ENCODE results near the gene SLC2A4RG.

The SLC2A4RG gene

DNA sequence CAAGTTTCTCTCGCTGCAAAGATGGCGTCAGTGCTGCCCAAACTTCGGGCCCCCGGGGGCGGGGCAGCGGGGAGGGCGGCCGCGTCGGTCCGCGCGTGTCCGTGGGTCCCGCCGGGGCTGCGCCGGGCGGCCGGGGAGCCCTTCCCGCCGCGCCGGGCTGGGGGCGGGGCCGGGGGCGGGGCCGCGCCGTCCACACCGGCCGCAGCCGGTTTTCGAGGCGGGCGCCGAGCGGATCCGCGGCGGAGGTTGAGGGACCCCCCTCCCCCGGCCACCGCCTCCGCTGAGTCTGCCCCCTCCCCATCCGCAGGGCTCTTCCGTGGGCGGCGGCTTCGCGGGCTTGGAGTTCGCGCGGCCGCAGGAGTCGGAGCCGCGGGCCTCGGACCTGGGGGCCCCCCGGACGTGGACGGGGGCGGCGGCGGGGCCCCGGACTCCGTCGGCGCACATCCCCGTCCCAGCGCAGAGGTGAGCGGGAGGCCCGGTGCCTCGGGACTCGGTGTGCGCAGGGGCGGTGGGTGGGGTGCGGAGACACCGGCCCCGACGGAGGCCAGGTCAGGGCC, 572 bp downstream of the SLC2A4RG start:
- ChIA-PET CTCF (interaction anchor here (0.7 to 1.7 kb wide), 5 partner anchors 16 to 234 kb away, joined by 3 to 16 read pairs (median 4); partner anchors contain the start of gene TPD52L2), POLR2A (interaction anchor here (1.2 to 2.3 kb wide), 4 partner anchors 33 to 125 kb away, joined by 4 to 14 read pairs (median 8); partner anchors contain the start of genes ARFRP1, GMEB2, TPD52L2 and ZGPAT)
- TF ChIP-seq CTCF (IDR thresholded peaks at IDR 0.05; ENCODE audit: insufficient read depth, low read length, missing control alignments), result no peak
- DNase-seq (ENCODE audit: low read depth, low spot score), result no peak
- peak overlapping the region; percentile 75 for H3K4me3 ChIP-seq (ENCODE audit: low read depth, low read length)

DNA sequence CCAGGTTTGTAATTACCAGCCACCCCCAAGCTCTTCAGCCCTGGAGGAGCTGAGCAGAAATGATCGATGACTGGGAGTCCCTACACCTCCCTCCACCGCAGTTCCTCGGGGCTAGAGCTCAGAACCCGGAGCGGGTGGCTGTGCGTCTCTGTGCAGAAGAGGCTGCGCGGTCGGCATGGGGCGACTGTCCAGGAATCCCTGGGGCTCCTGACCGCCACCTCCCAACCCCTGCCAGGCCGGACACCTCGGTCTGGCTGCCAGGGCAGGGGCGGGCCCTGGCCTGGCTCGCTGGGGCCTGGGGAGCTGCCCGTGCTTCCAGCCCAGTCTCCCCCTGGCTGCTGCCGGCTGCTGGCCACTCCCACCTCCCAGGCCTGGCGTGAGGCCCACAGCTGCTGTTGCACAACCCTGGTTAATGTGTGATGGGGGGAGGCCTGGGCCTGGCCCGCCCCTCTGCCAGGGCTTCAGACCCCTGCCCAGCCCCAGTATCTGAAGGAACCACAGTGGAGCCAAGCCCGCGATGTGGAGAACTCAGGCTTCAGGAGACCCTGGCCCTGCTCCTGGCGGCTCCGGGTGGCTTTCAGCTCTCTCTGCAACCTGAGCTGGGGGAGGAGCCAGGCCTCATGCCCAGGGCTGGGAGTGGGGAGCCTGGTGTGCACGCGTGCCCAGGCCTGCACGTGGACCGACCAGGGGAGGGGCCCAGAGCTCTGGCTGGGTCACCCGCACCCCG, 1.2 kb downstream of the SLC2A4RG start:
- peak; percentile 26 for DNase-seq (ENCODE audit: low read depth, low spot score)
- TF ChIP-seq CTCF (IDR thresholded peaks at IDR 0.05; ENCODE audit: insufficient read depth, low read length, missing control alignments), result peak; percentile 34
- ChIA-PET CTCF (interaction anchor here (0.7 to 1.7 kb wide), 8 partner anchors 9 to 233 kb away, joined by 3 to 16 read pairs (median 4); partner anchors contain the start of gene TPD52L2), POLR2A (interaction anchor here (0.6 to 2.3 kb wide), 7 partner anchors 33 to 322 kb away, joined by 3 to 14 read pairs (median 4); partner anchors contain the start of genes ARFRP1, GMEB2, RTEL1 and TCEA2)
- H3K4me3 ChIP-seq (ENCODE audit: low read depth, low read length), result peak overlapping the region; percentile 75

DNA sequence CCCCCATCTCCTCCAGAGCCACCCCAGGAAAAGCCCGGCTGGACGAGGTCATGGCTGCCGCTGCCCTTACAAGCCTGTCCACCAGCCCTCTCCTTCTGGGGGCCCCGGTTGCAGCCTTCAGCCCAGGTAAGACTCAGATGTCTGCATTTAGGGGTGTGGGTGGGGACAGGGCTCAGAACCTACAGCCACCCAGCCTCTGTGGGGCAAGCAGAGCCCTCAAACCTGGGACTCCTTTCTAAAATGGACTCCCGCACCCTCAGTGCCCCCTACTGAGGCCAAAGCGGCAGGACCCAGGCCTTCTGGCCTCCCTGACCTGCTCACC, 1.7 kb downstream of the SLC2A4RG start:
- ChIA-PET POLR2A (interaction anchor here (0.6 to 2.3 kb wide), 7 partner anchors 34 to 322 kb away, joined by 3 to 14 read pairs (median 4); partner anchors contain the start of genes ARFRP1, GMEB2, RTEL1 and TCEA2), CTCF (interaction anchor here (0.8 to 1.7 kb wide), 7 partner anchors 8 to 233 kb away, joined by 3 to 16 read pairs (median 4); partner anchors contain the start of gene TPD52L2)
- peak overlapping the region; percentile 75 for H3K4me3 ChIP-seq (ENCODE audit: low read depth, low read length)
- TF ChIP-seq CTCF (IDR thresholded peaks at IDR 0.05; ENCODE audit: insufficient read depth, low read length, missing control alignments), result no peak
- DNase-seq (ENCODE audit: low read depth, low spot score), result no peak

GRCh38 chr20:63741676-63742380, 2.3 kb downstream of the SLC2A4RG start:
- peak overlapping the region; percentile 75 for H3K4me3 ChIP-seq (ENCODE audit: low read depth, low read length)
- CTCF ChIA-PET, result interaction anchor here (0.6 to 1.7 kb wide), 8 partner anchors 8 to 232 kb away, joined by 3 to 16 read pairs (median 4); partner anchors contain the start of gene TPD52L2
- no peak for DNase-seq (ENCODE audit: low read depth, low spot score)
- POLR2A ChIA-PET, result interaction anchor here (1.0 to 2.3 kb wide), 5 partner anchors 34 to 215 kb away, joined by 3 to 14 read pairs (median 4); partner anchors contain the start of genes ARFRP1, GMEB2, RTEL1 and TPD52L2
- no peak for TF ChIP-seq CTCF (IDR thresholded peaks at IDR 0.05; ENCODE audit: insufficient read depth, low read length, missing control alignments)

- DNase-seq (ENCODE audit: low read depth, low spot score), result no peak
- no peak for TF ChIP-seq CTCF (IDR thresholded peaks at IDR 0.05; ENCODE audit: insufficient read depth, low read length, missing control alignments)
- H3K4me3 ChIP-seq (ENCODE audit: low read depth, low read length), result no peak overlapping the region
- ChIA-PET POLR2A (interaction anchor here (2.3 kb wide), 1 partner anchor 35 kb away, joined by 10 read pairs; the partner anchor contains the start of genes ARFRP1 and ZGPAT), CTCF (interaction anchor here (0.6 to 2.2 kb wide), 6 partner anchors 11 to 232 kb away, joined by 3 to 9 read pairs (median 3); no protein-coding TSS in a partner anchor)
These were observed 2.9 kb downstream of the SLC2A4RG start for GRCh38 chr20:63742381-63743024.
